Measurements from ENCODE around the gene NFASC.

DNA sequence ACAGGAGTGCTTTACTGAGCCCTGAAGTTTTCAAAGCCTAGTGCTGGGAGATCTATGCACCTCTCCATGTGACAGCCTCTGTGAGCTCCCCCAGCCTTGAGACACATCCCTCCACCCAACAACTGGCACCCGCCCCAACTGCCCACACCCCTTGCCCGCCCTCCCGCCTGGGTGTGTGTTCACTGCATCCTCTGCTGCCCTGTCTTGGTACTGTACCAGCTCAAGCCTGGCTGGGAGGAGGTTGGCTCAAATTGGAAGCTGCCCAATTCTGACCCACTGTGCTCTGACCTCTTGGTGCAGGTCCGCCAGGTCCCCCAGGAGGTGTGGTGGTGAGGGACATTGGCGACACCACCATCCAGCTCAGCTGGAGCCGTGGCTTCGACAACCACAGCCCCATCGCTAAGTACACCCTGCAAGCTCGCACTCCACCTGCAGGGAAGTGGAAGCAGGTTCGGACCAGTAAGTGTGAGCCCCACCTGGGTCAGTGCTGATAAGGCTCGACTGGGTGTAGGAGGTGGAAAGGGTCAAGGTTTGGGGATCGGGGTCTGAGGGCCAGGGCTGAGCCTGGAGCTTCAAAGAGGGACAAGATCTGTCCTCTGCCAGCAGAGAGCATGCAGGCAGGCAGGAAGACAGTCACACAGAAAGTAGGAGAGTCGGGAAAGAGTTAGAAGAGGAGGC is 195.6 kb downstream of the NFASC start:
- TF ChIP-seq NR3C1 (CRISPR knock-in tag; conservative IDR thresholded peaks at IDR 0.05; ENCODE audit: low read depth) (no peak), ESRRA (CRISPR knock-in tag; IDR thresholded peaks at IDR 0.05; ENCODE audit: borderline replicate concordance) (no peak), CREB1 (CRISPR knock-in tag; IDR thresholded peaks at IDR 0.05) (no peak), CREM (CRISPR knock-in tag; IDR thresholded peaks at IDR 0.05) (no peak), TEAD4 (CRISPR knock-in tag; IDR thresholded peaks at IDR 0.05) (no peak), ZNF317 (CRISPR knock-in tag; IDR thresholded peaks at IDR 0.05; ENCODE audit: borderline replicate concordance, low read depth) (no peak)
- TF ChIP-seq, protein P1, sequence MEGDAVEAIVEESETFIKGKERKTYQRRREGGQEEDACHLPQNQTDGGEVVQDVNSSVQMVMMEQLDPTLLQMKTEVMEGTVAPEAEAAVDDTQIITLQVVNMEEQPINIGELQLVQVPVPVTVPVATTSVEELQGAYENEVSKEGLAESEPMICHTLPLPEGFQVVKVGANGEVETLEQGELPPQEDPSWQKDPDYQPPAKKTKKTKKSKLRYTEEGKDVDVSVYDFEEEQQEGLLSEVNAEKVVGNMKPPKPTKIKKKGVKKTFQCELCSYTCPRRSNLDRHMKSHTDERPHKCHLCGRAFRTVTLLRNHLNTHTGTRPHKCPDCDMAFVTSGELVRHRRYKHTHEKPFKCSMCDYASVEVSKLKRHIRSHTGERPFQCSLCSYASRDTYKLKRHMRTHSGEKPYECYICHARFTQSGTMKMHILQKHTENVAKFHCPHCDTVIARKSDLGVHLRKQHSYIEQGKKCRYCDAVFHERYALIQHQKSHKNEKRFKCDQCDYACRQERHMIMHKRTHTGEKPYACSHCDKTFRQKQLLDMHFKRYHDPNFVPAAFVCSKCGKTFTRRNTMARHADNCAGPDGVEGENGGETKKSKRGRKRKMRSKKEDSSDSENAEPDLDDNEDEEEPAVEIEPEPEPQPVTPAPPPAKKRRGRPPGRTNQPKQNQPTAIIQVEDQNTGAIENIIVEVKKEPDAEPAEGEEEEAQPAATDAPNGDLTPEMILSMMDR (IDR thresholded peaks at IDR 0.05) = no peak
- TF ChIP-seq, protein P2, sequence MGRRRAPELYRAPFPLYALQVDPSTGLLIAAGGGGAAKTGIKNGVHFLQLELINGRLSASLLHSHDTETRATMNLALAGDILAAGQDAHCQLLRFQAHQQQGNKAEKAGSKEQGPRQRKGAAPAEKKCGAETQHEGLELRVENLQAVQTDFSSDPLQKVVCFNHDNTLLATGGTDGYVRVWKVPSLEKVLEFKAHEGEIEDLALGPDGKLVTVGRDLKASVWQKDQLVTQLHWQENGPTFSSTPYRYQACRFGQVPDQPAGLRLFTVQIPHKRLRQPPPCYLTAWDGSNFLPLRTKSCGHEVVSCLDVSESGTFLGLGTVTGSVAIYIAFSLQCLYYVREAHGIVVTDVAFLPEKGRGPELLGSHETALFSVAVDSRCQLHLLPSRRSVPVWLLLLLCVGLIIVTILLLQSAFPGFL (CRISPR knock-in tag; IDR thresholded peaks at IDR 0.05; ENCODE audit: borderline replicate concordance) = no peak
- TF ChIP-seq, protein P3, sequence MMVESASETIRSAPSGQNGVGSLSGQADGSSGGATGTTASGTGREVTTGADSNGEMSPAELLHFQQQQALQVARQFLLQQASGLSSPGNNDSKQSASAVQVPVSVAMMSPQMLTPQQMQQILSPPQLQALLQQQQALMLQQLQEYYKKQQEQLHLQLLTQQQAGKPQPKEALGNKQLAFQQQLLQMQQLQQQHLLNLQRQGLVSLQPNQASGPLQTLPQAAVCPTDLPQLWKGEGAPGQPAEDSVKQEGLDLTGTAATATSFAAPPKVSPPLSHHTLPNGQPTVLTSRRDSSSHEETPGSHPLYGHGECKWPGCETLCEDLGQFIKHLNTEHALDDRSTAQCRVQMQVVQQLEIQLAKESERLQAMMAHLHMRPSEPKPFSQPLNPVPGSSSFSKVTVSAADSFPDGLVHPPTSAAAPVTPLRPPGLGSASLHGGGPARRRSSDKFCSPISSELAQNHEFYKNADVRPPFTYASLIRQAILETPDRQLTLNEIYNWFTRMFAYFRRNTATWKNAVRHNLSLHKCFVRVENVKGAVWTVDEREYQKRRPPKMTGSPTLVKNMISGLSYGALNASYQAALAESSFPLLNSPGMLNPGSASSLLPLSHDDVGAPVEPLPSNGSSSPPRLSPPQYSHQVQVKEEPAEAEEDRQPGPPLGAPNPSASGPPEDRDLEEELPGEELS (CRISPR knock-in tag; IDR thresholded peaks at IDR 0.05) = no peak

Measured in WTC11 (cell line).